Thoracic aorta (tissue), 2 donors: ENCODE data around the gene FBH1. TPM values are rescaled to one million over a fixed set of nuclear protein-coding genes. Genes with fewer than 3 reads are reported as not detected.

Experiments
- ATAC-seq: fragments of 150-250 bp; one replicate; pipeline ENCODE4 v1.8.0; 2017; ENCODE audit warnings: low read depth; ENCODE audit not compliant: insufficient number of reproducible peaks, low FRiP score
- DNase-seq: peaks from one replicate; pipeline ENCODE4 v3.0.0-alpha.2; 2020; ENCODE audit warnings: low spot score
- H3K27ac ChIP-seq, 2 donors: fragments of 200-600 bp; sonication (generic); 1 replicate in 1 of 2; 2 replicates in 1 of 2; pipeline ENCODE4 v1.5.1; 2016; ENCODE audit warnings: mild to moderate bottlenecking in 2 of 2, moderate library complexity in 2 of 2
- H3K27me3 ChIP-seq: fragments of 200-600 bp; sonication (generic); replicated peaks from 2 replicates; pipeline ENCODE4 v1.6.0; 2016; ENCODE audit warnings: mild to moderate bottlenecking; ENCODE audit not compliant: insufficient read depth
- H3K36me3 ChIP-seq: fragments of 200-600 bp; sonication (generic); one replicate; pipeline ENCODE4 v1.5.1; 2016
- H3K4me1 ChIP-seq, 2 donors: fragments of 200-600 bp; sonication (generic); 1 replicate in 1 of 2; 2 replicates in 1 of 2; pipeline versions ENCODE4 v1.5.1 to v1.6.0; 2016; ENCODE audit warnings: low read depth in 2 of 2, mild to moderate bottlenecking in 1 of 2; ENCODE audit not compliant: control insufficient read depth in 1 of 2
- H3K4me3 ChIP-seq: fragments of 200-600 bp; sonication (generic); 2 replicates; pipeline ENCODE4 v1.5.1; 2016; ENCODE audit warnings: mild to moderate bottlenecking
- H3K9me3 ChIP-seq: fragments of 200-600 bp; sonication (generic); 2 replicates; pipeline ENCODE4 v1.5.1; 2016
- total RNA-seq, 2 donors: library from RNA; depleted of rRNA; stranded (reverse); fragments of >200 nt; gene quantifications; one replicate each; pipeline versions ENCODE4 v1.1.0 to v1.2.3, GENCODE V29; 2016
- TF ChIP-seq, protein P1 (sequence below): fragments of 200-600 bp; sonication (generic); IDR thresholded peaks from one replicate; pipeline ENCODE4 v1.5.1; 2019; ENCODE audit warnings: antibody characterized with exemption

FBH1 gene
- total RNA-seq, 2 donors from 2014 or later = 93.7 to 94.1 TPM

DNA sequence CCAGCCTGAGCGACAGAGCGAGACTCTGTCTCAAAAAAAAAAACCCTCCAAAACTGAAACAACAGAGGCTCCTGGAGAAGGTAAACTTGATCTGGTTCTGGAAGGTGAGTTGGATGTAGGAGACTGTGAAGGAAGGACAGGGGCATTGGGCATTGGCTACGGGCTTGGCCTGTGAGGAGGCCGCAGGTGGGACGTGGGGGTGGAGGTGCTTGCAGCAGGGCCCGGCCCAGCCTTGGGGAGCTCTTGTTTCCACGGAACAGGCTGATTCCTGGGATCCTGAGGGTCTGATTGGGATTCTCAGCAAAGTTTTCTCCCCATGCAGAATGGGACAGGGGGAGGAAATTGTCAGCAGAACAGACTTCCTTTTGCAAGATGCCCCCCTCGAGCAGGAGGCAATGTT, 56.7 kb downstream of the FBH1 start:
- no peaks in the 10 kb centered on the region for H3K27me3 ChIP-seq
- no peak overlapping the region for H3K4me3 ChIP-seq
- no peak for ATAC-seq
- H3K9me3 ChIP-seq = no peaks in the 10 kb centered on the region
- TF ChIP-seq, protein P1, sequence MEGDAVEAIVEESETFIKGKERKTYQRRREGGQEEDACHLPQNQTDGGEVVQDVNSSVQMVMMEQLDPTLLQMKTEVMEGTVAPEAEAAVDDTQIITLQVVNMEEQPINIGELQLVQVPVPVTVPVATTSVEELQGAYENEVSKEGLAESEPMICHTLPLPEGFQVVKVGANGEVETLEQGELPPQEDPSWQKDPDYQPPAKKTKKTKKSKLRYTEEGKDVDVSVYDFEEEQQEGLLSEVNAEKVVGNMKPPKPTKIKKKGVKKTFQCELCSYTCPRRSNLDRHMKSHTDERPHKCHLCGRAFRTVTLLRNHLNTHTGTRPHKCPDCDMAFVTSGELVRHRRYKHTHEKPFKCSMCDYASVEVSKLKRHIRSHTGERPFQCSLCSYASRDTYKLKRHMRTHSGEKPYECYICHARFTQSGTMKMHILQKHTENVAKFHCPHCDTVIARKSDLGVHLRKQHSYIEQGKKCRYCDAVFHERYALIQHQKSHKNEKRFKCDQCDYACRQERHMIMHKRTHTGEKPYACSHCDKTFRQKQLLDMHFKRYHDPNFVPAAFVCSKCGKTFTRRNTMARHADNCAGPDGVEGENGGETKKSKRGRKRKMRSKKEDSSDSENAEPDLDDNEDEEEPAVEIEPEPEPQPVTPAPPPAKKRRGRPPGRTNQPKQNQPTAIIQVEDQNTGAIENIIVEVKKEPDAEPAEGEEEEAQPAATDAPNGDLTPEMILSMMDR = no peak
- H3K4me1 ChIP-seq = peaks cover 39 to 74% of the 10 kb centered on the region in 2 donors
- no peaks in the 10 kb centered on the region for H3K36me3 ChIP-seq
- no peak for DNase-seq
- H3K27ac ChIP-seq = peak overlapping the region; percentile 97 to 99

DNA sequence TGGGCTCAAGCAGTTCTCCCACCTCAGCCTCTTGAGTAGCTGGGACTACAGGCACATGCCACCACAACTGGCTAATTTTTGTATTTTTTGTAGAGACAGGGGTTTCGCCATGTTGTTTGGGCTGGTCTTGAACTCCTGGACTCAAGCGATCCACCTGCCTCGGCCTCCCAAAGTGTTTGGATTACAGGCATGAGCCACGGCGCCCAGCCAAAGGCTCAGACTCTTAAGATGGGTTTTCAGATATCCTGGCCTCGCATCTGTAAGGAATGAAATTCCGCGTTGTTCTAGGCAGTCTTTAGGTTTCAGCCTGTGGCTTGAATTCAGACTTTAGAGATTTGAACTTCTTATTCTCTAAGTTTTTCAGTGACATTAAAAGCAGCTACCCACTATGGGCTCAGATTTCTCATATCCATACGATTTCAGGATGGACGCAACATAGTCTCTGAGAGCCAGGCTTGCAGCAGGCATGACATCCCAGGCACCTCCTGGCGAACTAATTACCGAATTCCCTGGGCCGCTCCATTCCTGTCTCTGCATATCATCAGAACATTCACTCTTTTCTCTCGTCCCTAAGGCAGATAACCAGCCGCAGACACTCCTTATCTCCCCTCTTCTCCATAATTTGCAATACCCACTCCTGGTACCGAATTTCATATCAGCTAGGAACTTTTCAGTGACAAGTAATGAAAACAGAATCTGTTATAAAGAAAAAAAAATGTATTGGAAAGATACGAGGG, 57.6 kb downstream of the FBH1 start:
- Histone ChIP-seq H3K9me3 (no peaks in the 10 kb centered on the region), H3K36me3 (no peaks in the 10 kb centered on the region), H3K27ac (peak overlapping the region in 1 of 2 donors; percentile 99), H3K27me3 (no peaks in the 10 kb centered on the region), H3K4me1 (peaks cover 39 to 69% of the 10 kb centered on the region in 2 donors), H3K4me3 (no peak overlapping the region)
- DNase-seq (no peak), ATAC-seq (no peak)
- TF ChIP-seq, protein P1 = no peak

DNA sequence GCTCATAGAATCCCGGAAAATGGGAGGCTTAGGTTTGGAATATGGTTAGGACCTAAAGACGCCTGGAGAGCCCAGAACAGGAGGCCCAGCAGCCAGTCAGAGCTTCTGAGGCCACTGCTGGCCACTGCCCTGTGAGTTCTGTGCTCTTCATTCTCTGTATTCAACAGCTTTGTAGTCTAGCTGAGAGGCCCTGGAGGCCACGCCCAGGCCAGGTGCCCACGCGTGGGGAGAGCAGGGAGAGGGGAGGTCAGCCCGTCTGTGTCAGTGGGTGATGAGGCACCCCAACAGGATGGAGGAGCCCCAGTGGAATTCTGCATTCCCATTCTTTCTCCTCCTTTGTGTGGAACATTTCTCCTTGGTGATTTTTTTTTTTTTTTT, 58.2 kb downstream of the FBH1 start:
- H3K36me3 ChIP-seq = no peaks in the 10 kb centered on the region
- no peaks in the 10 kb centered on the region for H3K27me3 ChIP-seq
- H3K4me1 ChIP-seq = peaks cover 37 to 63% of the 10 kb centered on the region in 2 donors
- DNase-seq = no peak
- TF ChIP-seq, protein P1 = no peak
- H3K27ac ChIP-seq = no peak overlapping the region
- no peak for ATAC-seq
- no peak overlapping the region for H3K4me3 ChIP-seq
- no peaks in the 10 kb centered on the region for H3K9me3 ChIP-seq

DNA sequence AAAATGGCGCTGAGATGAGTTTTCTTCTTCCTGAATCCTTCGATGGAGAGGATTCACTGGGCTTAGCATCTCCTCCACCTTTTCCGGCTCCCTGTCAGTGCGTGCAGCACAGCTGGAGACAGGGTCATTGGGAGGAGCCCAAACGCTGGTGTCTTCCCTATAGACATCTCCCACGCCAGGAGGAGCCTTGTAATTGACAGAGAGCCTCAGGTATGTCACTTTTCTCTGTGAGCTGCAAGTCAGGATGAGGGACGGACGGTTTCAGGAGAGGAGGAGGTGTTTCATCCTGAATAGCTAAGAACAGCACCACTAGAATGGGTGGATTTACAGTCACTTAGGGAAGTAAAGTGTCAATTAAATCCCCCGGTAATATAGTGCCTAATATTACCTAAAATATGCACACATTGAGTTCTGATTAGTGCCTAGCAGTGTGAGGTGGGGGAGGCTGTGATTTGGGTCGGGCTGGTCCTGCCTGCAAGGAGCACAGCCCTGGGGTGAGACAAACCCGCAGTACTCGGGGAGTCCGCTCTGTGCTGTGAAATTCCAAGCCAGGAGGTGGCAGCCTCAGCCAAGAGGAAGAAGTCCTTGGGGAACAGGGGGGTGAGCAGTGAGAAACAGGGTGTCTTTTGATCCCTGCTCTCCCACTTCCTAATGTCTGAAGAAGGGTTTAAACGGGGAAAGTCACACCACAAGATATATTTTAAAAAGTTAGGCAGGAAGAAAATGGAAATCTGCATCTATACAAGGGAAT, 59.1 kb downstream of the FBH1 start:
- Histone ChIP-seq H3K9me3 (no peaks in the 10 kb centered on the region), H3K27ac (peak overlapping the region in 1 of 2 donors; percentile 82), H3K4me1 (peaks cover 29 to 53% of the 10 kb centered on the region in 2 donors), H3K27me3 (no peaks in the 10 kb centered on the region), H3K4me3 (no peak overlapping the region), H3K36me3 (no peaks in the 10 kb centered on the region)
- ATAC-seq (no peak), DNase-seq (no peak)
- TF ChIP-seq, protein P1 = peak; percentile 43

DNA sequence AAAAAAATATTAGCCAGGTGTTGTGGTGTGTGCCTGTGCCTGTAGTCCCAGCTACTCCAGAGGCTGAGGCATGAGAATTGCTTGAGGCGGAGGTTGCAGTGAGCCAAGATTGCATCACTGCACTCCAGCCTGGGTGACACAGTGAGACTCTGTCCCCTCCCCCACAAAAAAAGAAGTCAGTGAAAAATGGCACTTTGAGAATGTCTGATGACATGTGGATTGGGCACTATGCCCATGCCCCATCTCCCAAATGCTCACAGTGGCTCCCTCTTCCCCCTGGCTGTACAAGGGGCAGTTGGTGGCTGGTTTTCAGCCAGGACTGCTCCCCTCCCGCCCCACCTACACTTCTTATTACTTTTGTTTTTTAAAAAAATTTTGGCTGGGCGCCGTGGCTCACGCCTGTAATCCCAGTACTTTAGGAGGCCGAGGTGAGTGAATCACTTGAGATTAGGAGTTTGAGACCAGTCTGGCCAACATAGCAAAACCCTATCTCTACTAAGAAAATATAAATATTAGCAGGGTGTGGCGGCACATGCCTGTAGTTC, 61.2 kb downstream of the FBH1 start:
- Histone ChIP-seq H3K9me3 (no peaks in the 10 kb centered on the region), H3K27ac (peak overlapping the region; percentile 39 to 82), H3K36me3 (no peaks in the 10 kb centered on the region), H3K27me3 (no peaks in the 10 kb centered on the region), H3K4me1 (peaks cover 15 to 50% of the 10 kb centered on the region in 2 donors), H3K4me3 (no peak overlapping the region)
- peak; percentile 65 for ATAC-seq
- TF ChIP-seq, protein P1 = no peak
- DNase-seq = no peak
